GM18951 (cell line): ENCODE measurements around the gene SHROOM3.

Experiments
- POLR2A ChIP-seq: IDR thresholded peaks from 4 replicates; pipeline ENCODE4 v1.6.1; 2011; ENCODE audit warnings: mild to moderate bottlenecking; ENCODE audit not compliant: insufficient read length, insufficient read depth; ENCODE audit errors: extremely low read depth
- in situ Hi-C: fragments of 300-500 bp; cut with MboI; formaldehyde crosslinking; loops from one replicate; pipeline ENCODE4 v1.12.0; 2022; ENCODE audit warnings: low sequenced_read_pairs, mixed read lengths, inconsistent platforms; ENCODE audit not compliant: unreplicated experiment

Gene SHROOM3

DNA sequence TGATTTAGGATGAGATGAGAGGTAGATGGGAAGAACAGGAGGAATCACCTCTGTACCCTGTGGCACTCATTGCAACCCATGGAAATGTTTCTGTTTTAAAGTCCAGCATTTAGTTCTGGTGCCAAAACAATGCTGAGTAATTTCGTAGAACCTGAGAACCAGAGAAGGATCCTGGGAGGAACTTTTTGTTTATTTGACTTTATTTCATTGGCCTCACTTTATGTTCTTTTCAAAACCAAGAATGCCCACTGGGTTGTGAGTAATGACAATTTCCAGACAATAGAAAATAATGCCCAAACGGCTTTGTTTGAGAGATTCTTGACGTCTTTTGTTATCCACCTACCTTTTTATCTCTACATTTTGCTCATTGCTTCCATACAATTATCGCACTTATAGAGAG is 111.3 kb downstream of the SHROOM3 start:
- no peak for TF ChIP-seq POLR2A
- in situ Hi-C loops, result no loop called here

DNA sequence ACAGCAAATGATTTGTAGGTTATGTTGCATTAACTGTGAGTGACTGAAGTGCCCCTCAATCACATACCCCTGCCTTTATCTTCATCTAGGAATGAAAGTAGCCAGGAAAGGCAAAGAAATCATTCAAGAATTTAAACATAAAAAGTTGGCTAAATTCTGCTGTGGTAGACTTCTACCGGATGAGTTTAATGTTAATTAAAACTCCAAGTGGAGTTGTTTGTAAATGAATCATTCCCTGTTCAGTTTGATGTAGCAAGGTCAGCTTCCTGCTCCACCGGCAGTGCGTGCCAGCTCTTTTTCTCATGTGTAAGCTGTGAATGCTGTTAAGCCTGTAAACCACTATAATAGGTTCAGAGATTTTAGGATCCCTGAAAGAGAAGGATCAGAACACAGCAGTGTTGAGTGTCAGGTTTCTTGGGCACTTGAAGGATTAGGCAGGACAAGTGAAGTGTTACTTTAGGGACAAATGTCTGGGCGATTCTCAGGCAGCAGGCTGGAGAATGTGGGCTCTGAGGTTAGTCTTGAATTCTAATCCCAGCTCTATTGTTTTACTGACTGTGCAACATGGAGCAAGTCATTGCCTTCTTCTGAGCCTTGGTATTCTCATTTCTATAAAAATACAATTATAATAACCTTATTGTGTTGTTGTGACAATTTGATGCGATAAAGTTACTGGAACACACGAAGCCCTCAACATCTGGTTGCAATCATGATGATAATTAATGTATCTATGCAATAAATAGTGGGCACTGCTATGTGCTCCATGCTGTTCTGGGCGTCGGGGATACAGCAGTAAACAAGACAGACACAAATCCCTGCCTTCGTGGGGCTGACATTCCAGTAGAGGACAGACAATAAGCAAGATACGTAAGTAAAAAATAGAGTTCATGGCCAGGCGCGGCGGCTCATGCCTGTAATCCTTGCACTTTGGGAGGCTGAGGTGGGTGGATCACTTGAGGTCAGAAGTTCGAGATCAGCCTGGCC is 112.0 kb downstream of the SHROOM3 start:
- no peak for TF ChIP-seq POLR2A
- in situ Hi-C loops, result no loop called here

DNA sequence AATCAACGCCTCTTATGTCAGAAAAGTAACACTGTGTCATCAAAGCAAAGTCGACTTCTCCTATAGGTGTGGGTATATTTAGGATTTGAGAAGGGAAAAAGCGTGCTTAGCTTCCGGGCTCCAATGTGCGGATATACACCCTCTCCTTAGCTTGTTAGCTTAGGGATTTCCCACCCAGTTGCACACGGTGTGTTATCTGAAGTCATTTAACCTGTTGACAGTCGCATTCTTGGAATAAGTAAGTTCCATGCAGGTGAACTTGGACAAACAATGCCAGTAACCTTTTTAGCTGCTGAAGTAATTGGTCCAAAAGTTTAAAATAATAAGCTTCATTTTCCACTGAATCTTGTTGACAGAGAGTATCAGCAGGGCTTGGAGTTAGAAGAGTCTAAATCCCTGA is 113.7 kb downstream of the SHROOM3 start:
- no peak for TF ChIP-seq POLR2A

DNA sequence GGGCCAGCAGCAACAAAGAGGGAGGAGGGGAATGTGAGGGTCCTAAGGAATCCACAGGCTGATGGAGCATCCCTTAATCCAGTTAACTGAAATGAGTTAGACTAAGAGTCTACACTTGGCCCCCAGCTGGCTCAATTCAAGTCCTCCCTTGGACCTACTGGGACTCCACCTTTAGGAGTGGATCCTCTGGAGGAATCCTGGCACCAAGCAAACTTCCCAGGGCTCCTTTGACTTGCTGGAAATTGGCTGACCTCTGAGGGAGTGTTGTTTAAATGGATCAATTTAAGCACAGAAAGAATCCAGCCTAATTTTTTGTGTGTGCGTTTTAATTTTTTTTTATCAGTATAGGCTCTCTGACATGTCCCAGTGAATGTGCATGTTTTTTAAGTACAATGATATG is 114.7 kb downstream of the SHROOM3 start:
- TF ChIP-seq POLR2A, result no peak
- in situ Hi-C loops, result no loop called here

More for the DNA sequence above, 113.7 kb downstream of the SHROOM3 start:
- in situ Hi-C loops, result no loop called here

DNA sequence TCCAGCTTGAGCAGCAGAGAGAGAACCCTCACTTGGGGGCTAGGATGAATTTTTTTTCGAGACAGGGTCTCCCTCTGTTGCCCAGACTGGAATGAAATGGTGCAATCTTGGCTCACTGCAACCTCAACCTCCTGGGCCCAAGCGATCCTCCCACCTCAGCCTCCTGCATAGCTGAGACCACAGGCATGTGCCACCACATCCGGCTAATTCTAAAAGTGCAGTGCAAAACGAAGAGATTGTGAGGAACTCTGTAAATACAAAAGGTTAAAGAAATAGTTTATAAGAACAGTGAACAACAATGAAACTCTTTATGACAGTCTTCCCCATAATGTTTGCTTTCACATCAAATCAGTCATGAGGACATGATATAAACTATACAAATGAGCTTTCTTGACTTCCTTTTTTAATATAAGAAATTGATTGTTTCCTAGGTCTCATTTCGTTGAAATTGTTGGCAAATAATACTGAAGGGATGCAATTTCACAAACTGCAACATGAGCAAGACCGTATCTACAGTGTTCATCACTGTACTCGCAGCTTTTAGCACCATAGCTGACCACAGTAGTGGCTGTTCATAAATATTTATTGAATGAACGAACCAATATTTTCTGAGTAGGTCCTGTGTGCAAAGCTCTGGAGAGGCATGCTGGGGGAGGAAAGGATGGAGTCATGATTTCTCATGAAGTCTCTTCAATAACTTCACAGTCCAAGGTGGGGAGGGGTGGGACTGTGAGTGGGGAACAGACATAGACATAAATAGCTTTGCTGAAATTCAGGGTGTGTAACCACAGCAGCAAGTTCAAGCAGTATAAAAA is 116.1 kb downstream of the SHROOM3 start:
- no peak for TF ChIP-seq POLR2A
- in situ Hi-C loops, result no loop called here

DNA sequence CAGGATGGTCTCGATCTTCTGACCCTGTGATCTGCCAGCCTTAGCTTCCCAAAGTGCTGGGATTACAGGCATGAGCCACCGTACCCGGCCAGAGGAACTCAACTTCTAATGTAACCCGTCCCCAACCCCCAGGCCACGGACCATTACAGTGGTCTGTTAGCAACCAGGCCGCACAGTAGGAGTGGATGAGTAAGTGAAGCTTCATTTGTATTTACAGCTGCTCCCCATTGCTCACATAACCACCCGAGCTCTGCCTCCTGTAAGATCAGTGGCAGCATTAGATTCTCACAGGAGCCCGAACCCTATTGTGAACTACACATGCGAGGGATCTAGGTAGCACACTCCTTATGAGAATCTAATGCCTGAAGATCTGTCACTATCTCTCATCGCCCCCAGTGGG is 119.6 kb downstream of the SHROOM3 start:
- in situ Hi-C loops, result no loop called here
- TF ChIP-seq POLR2A, result no peak

DNA sequence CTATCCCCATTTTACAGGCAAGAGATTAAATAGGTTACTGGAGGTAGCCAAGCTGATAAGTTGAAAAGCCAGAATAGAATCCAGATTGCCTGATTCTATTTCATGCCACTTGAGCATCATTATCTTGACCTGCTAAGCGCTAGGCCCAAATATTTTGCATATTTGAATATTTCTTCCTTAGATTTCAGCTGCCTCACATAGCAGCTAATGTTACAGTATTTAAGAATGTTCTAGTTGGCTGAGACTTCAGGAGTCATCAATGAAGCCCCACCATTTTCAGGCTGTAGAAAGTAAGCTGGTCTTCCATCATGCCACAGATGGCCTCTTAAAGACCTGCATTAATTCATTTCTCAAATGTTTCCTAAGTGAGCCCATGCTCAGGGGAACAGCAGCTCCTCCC is 121.4 kb downstream of the SHROOM3 start:
- TF ChIP-seq POLR2A, result no peak
- in situ Hi-C loops, result no loop called here

DNA sequence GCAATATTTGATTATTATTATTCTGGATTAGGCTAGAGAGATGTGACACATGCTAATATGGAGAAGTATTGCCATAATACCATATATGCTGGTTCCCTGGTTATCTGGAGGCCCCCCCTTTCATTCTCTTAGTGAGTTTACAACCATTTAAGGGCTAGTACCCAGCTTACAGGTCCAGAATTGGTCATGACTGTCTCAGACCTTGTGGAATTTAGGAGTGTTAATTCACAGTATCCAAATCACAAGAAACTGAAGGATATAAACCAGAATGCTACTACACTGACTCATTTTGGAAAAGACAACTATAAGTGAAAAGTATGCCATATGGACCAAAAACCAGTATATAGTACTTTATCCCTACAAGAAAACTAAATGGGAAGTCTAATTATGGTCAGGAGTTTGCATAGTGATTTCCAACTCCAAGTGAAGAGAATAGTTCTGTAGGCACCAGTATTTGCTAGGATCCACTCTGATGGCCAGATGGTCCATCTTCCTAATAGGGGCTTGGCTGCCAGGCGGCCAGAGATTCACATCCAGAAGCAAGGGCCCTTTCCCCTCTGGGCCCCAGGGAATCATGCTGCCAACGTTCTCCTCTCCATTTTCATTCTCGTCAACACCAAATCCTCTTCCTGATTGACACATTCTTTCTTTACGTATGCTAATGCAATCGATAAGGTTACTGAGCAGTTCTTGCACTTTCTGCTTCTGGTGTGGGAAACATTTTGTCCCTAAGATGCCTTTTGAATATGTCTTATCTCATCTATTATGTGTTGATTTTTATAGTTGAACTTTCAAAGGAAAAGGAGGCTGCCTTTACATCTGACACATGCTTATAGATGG is 123.6 kb downstream of the SHROOM3 start:
- in situ Hi-C loops, result no loop called here
- no peak for TF ChIP-seq POLR2A

DNA sequence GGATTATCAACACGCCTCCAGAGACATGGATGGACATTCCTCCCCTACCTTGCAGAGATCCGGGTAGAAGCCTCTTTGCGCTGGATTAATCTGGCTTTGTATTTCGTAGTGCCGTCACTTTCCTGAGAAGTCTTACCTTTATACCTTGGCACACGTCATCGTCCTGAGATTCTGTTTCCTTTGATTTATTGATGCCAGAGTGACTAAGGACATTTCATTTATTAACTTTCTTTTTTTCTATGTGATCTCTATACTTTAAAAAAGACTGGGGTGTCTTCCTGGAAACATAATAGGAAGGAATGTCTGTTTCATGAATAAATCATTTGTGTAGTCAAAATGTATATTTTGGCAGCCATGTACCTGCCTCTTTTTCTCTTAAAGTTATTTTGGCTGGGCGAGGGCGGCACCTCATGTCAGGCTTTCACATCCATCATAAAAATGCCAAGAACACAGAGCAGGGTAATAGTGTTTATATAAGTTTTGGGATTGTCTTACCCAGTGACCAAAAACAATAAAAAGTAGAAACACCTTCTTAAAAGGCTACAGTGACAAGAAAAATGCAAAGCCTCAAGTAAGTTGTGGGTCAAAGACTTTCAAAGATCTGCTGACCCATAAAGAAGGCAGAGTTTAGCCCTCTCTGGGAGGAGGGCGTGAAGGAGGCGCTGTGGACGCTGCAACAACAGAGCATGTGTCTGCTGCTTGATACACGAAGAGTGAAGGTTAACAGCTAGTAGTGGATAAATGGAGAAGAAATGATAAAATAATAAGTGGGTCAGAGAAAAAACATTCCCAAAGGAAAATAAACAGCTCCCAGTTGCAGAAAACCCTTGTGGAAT is 124.4 kb downstream of the SHROOM3 start:
- in situ Hi-C loops, result no loop called here
- no peak for TF ChIP-seq POLR2A

DNA sequence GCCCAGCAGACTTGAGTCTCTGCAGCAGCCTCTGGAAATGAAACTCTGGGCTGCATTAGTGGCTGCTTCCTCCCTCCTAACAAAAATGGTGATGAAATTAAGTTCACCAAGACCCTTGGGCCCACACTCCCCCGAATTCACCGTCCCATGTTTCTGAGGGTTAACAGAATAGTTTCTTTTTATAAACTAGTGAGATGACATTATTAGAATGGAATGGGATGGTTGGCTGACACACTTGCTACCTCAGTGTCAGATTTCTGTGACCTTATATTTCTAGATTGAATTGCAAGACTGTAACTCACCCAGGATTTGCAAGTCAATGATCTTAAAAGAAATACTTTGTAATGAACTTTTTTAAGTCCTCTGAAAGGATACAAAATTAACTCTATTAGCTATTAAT is 127.1 kb downstream of the SHROOM3 start:
- TF ChIP-seq POLR2A, result no peak
- in situ Hi-C loops, result no loop called here

DNA sequence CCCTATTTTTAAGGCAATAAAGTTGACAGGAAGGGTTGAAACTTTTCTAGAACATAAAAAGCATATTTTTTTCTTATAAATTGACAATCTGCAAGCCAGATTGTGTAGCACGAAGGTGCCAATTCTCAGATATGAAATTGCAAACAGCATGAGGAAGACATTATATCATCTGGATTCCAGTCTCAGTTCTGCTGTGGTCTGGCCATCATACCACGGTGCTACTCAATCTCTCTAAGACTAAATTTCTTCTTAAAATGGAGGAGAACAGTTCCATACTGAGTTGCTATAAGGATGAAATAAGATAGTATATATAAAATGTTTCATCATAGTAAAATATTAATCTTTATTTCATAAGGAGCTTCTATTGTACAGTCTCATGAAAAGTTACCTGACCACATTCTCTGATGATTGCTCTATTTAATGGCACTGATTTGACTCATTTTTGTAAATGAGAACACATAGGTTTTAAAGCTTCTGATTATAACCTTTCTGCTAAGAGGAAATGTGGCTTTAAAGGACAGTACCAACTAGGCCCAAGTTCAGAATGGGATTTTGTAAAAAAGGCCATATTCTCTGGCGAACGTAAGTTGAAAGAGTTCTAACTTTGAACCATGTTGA is 127.9 kb downstream of the SHROOM3 start:
- in situ Hi-C loops, result no loop called here
- no peak for TF ChIP-seq POLR2A
